Astrocyte of the hippocampus (primary cell): ENCODE results near the gene KRCC1.
A peak's percentile ranks its signal among the peaks of the same experiment; 100 is the strongest.
"Not testable (repeated sequence)": the region's sequence is repeated elsewhere in the genome, so short reads cannot be mapped to it uniquely, and the experiment has no call there.

Experiments used
- DNase-seq: peaks from one replicate; pipeline ENCODE4 v3.0.0; 2011; ENCODE audit warnings: low read depth, low spot score

The KRCC1 gene

DNA sequence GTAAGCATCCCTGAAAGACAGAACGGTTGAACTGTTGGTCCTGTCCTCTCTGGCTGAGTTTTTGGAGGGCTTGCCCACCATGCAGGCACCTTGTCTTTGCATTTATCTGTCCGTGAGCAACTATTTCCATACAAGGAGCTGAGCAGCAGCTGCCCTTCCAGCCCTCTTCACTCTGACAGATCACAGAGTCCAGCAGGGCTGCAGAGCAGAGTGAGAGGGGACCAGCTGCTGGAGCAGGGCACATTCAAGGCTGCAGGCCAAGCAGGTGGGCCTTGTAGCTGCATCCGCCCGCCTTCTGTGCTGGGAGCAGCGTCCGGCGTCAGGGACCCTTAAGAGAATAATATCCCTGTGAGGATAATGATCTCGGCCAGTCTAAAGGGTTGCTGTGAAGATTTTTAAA, 21.5 kb upstream of the KRCC1 start:
- no peak for DNase-seq

DNA sequence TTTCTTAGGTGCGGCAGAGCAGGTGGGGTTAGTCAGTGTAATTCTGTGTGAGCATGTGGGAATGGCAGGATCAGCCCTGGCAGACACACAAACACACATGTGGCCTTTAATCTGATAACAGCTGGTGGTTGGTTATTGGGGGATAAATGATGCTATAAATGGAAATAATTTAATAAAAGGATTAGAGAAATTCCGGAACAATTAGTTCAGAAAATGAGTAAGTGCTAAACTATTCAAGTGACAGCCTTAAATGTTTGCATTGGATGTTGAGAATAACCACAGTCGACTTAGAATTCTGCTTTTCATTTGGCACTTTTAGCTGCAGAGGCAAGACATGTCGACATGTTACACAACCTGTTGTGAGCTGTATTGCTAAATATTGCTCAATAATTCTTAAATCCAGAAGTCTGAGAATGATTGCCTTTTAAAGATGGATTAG, 19.3 kb upstream of the KRCC1 start:
- DNase-seq = peak; percentile 76

DNA sequence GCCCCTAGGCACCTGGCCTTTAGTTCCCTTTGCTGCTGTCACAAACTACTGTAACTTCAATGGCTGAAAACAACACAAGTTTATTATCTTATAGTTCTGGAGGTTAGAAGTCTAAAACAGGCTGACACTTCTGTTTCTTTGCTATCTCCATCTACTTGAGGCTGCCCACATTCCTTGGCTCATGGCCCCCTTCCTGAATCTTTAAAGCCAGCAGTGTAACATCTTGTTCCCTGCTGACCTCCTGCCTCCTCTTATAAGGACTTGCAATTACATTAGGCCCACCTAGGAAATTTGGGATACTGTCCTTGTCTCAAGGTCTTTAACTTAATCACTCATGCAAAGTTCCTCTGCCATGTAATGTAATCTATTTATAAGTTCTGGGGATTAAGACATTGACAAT, 18.6 kb upstream of the KRCC1 start:
- DNase-seq = no peak

DNA sequence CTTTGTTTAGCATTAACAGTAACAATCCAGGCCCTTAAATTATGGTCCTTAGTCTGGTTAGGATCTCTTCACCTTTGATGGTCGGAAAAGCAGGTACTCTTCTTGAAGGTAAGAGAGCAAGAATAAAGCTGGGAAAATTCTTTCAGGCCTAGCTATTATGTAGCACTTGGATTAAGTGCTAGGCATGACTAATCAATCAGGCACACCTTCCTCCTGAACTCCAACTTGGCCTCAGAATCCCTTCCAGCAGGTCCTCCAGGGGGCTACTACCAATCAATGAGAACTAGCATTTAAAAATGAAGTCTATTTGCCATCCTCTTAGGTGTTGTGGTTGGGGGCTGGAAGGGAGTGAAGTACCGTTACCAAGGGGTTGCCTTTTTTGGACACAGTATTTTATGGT, 15.8 kb upstream of the KRCC1 start:
- no peak for DNase-seq

DNA sequence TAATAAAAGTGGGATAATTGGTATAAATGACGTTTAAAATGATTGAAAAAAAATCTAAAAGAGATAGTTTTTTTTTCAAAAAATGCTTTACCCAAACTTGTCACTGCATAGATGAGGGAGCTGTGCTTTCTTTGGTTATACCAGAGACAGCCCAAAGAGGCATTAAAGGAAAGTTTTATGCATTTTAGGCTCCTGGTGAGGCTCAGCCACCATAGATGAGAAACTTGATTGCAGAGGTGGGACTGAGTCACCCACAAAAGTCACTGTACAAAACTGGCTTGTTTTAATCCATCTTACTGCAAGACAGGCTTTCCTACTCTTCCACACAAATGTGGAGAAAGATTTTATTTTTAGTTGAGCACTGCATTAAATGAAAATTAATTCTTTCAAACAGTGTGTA, 14.5 kb upstream of the KRCC1 start:
- no peak for DNase-seq

DNA sequence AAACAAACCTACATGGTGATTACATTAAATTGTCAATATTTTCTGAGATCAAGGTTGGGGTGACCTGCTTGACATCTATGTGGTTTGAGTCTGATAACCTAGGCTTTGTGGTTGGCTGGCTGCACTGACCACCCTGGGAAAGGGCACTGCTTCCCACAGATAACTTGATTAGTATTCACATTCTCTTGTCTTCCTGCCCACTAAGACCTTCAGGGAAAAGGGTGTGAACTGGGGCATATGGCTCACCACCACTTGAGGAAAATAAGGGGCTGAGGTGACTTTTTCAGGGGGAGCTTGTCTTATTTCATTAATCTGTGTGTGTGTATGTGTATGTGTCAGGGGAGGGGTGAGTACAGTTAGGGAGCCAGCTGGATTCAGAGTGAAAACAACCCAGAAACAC, 13.5 kb upstream of the KRCC1 start:
- no peak for DNase-seq

DNA sequence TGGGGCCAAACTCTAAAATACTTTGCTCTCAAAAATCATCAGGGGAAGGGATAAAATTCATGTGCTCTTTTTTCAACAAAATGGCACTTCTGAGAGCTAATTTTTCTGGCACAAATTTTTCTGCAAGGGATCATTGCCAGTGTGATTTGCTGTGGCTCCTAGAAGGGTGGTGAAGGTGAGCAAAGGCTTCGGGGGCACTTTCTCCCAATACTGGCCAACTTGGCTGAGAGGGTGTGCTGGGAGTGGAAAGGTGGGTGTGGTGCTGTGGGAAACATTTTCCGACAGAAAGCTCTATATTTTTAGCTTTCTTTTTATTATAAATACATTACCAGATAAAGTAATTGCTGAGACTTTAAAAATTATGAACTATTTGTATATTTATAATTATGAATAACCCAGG, 12.5 kb upstream of the KRCC1 start:
- no peak for DNase-seq

DNA sequence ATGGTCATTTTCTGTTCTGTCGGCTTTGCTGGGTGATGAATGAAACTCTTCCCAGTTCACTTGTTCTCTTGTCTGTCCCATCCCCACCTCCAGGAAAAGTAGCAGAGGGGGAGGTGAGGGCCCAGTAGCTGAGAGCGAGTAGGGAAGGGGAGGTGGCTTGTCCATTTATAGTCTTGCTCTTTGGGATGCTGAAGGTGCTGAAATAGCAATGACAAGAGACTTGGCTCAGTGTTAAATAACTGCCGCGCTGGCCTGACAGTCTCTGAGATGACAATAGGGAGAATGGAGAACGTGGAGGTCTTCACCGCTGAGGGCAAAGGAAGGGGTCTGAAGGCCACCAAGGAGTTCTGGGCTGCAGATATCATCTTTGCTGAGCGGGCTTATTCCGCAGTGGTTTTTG, 12.0 kb upstream of the KRCC1 start, which contains the start of gene SMYD1:
Gene SMYD1 (plus strand): TSS at position 228 of the 400 bp plus-strand sequence. CDS start 40 bp downstream, at position 268.
- DNase-seq = no peak

DNA sequence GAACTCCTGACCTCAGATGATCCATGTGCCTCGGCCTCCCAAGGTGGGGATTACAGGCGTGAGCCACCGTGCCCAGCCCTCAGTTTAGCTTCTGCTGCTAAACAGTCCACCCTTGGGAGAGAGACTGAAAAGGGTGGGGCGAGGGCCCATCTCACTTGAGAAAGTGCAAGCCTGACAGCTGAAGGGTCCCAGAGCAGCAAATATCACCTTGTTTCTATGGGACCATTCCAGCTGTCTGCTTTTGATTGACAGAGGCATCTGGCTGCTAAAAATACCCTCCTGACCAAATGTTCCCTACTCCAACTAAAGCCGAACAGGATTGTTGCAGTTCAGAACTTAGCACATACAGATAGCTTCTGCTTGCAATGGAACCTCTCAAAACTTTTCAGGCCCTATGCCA, 11.6 kb upstream of the KRCC1 start:
- no peak for DNase-seq

DNA sequence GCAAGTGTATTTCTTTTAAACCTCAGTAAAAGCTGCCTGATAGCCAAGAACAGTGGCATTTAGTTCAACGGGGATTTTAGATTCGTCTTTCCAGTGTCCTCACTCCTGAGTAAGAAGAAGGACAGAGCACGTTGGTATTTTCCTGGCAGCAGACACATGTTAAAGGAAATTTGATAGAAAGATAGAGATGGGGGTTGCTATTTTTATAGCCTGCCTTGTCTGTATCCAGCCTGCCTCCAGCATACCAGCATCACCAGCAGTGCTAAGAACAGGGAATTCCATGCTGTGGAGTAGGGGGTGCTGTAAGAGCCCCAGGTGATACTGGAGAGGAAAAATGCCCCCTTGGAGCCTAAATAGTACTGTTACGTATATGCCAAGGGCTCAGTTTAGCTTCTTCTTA, 11.0 kb upstream of the KRCC1 start:
- no peak for DNase-seq

DNA sequence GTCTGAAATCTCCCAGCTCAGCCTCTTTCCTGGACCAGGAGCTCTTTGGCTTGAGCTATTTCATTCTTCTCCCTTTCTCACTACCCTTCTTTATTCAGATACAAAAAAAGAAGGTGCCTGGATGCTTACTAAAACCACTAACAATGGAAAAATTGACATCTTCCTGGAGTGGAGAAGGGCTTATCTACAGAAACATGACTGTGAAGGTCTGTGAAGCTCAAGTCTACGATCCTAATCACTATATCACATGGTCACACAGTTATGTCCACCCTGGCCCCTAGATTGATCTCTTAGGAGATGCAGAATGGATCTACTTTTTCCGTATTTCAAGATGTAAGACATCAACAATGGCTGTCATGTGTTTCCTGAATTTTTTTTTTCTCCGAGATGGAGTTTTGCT, 5.7 kb upstream of the KRCC1 start:
- DNase-seq = no peak

DNA sequence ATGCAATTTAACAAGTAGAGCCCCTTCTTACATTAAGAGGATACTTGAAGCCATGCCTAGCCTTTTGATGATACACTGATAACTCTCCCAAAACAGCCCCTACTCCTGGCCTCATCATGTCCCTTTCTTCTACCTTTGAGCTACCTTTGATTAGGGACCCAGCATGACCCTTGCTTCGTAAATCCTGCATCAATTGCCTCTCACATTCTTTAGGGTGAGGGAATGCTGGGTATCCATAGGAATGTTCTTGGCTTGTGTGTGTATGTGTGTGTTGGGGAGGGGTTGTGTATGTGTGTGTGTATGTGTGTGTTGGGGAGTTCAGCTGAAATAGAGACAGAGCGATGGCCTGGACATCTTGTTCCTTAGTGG, 5.3 kb upstream of the KRCC1 start:
- DNase-seq = no peak

DNA sequence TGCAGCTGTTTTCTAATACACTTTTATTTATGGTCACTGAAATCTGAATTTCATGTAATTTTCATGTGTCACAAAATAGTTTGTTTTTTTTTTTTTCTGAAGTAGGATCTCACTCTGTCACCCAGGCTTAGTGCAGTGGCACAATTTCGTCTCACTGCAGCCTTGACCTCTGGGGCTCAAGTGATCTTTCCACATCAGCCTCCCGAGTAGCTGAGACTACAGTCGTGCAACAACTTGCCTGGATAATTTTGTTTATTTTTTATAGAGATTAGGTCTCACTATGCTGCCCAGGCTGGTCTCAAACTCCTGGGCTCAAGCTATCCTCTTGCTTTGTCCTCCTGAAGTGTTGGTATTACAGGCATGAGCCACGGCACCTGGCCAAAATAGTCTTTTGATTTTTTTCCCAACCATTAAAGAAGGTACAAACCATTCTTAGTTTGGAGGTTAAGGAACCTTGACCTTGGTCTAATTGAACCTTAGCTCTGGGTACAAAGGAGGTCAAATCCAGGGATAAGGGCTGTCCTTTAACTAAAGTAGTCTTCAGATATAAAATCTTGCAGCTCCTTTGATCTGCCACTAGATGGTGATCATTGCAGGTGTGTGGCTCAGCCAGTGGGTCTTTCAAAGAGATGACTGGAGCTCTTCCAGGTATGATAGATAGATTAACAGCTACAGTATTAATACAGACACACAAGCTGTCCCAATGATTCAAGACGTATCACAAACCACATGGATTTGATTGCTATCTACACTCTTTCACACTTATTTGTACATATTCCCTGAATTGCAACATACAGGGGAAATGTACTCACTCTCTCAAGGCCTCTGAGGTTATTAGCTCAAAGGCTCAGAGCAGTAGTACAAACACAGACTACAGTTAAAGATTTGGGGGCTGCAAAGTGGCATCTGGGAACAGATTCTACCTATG, 4.7 kb upstream of the KRCC1 start:
- peak; percentile 59 for DNase-seq

DNA sequence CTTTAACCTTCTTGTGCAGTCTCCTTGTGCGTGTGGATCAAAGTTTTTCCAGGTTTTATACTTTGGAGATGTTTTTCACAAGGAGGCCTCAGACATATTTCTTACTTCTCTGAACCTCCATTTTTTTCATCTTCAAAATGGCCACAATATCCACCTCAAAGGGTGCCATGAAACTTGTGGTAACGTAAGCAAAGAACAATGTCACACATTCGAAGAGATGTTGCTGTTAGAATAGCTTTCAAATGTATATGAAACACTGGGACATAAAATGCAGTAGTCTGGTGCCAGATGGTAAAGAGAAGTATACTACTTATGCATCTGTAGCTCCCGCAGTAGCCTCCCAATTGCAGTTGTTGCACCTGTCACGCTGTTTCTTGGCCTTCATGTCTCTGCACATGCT, 2.6 kb upstream of the KRCC1 start:
- no peak for DNase-seq

DNA sequence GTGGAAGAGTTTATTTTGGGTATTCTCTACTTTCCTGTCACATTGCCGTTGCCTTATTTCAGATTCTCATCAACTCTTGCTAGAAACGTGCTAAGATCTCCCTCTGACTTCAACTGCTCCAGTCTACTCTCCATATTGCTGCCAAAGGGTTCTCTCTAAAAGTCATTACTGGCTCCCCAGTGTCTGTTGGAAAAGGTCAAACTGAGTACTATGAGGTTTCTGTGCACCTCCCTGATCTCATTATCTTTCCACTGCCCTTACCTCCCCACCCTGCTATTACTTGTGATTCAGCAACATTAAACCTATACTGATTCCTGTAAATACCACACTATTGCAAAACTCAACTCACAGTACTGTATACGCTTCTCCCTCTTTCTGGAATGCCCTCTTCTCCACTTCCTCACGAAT, 1.9 kb upstream of the KRCC1 start:
- DNase-seq = no peak

DNA sequence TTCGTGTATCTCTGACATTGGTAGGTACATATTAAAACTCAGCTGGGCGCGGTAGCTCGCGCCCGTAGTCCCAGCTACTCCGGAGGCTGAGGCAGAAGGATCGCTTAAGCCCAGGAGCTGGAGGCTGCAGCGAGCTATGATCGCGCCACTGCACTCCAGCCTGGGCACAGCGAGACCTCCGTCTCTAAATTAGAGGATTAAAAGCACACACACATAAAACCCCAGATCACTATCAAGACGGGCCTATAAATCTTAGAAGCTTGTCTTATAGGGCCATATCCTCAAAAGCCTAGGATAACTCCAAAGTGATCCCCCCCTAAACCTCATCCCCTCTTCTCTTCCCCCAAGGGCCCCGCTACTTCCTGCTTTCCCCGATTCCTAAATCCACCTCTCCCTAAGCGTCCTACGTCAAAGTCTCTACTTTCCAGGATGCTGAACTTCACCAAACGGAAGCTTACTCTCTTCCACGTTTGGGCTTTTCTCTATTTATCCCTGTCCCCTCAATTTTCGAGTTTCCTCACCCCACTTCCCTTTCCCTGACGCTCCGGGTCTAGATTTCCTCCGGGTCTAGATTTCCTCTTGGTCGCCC, 707 bp downstream of the KRCC1 start:
- no peak for DNase-seq

DNA sequence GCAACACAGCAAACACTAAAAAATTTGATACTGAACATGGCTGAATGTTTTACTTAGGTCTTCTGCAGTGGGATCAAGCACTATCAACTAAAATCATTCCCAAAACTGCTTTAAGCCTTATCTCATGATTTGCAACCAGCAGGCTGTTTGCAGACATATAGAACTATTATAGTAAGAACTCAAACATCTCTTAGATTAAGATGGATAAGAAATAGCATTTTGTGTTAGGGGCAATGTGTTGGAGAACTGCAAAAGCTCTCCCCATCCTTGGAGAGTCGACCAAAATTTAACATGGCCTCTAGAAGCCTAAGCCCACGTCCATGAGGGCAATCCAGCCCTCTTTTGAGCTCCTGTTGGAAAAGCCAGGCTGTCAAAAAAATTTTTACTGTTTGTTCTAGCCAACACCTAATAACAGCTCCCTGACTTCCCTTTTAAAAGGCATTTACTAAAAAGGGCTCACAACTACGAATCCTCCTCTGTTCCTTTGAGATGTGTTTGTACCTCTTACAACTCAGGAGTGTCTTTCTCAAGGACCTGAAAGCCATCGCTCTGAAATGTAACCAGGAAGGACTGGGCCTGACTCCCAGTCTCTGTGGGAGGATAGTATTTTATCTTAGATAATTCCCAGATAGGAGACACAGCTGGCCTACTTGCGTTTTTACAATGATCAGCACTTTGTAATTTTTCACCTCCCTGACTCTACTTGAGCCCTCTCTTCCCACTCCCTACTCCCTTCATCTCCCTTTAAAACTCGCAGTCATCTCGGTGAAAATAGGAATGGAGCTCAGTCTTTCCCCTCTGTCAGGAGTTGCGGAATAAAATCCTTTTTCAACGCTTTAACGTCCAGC, 1.4 kb downstream of the KRCC1 start:
- peak; percentile 10 for DNase-seq

DNA sequence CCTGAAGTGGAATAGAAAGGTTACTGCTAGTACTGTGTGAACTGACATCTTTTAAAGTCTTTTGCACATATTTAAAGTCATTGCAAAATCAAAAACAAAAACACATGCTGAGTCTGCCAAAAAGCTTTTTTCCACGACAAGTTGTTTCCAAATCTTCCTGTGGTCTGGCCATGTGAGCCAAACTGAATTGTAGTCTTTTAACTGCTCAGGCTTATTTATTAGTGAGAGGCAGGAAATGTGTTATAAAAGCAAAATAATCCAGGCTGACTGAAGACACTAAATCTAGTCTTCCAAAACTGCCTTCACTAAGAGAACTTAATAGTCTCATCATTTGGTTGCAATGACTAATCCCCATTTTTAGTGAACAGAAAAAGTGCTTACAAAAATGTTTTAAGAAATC, 2.3 kb downstream of the KRCC1 start:
- DNase-seq = peak; percentile 35

DNA sequence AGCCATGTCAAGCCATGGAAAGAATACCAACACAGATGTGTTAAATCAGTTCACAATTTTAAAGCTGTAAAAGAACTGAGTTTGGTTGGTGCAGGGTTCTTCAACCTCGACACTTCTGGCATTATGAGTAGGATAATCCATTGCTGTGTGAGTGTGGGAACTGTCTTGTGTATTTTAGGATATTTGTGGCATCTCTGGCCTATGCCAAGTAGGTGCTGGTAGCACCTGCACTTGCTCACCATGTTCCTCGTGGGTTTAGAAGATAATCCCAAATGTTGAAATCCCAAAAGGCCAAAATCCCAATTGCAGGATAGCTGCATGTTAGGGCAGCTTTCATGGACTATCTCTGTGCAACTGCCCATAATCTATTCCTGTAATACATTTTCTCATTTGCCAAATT, 3.8 kb downstream of the KRCC1 start:
- no peak for DNase-seq

DNA sequence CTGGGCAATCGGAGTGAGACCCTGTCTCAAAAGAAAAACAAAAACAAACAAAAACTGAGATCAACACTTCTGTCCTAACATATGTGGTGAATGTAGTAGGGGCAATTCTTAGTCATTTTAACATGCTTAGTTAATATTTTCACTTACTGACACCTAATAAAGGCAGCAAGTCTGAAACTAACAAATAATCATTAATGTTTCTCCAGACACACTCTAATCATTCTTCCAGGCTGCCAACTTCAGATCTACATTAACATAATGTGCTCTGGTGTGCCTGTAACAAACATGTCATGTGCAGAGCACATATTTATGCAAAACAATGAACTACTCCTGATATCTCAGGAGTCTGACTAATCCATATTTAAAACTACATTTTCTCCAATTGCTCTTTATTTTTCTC, 6.0 kb downstream of the KRCC1 start:
- DNase-seq = no peak

DNA sequence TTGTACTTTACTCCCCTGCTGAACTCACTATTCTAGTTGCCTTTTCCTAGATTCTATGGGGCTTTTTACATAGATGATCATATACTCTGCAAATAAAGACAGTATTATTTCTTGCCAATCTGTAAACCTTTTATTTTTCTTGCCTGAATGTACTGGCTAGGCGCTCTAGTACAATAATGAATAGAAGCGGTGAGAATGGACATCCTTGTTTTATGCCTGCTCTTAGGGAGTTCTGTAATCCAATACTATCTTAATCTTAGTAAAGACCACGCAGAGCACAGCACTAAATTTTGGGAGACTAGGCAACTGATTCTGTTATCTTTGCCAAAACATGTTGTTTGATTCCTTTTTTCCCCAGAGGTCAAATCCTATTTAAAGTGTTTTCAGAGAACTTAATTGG, 7.0 kb downstream of the KRCC1 start:
- no peak for DNase-seq

DNA sequence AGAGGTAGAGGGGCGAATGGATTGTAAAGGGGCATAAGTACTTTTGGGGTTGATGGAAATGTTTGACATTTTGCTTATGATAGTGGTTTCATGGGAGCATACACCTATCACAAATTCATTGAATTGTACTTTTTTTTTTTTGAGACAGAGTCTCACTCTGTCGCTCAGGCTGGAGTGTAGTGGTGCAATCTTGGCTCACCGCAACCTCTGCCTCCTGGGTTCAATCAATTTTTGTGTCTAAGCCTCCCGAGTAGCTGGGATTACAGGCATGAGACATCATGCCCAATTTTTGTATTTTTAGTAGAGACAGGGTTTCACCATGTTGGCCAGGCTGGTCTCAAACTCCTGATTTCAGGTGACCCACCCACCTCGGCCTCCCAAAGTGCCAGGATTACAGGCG, 10.0 kb downstream of the KRCC1 start:
- not testable (repeated sequence) for DNase-seq
